ENCODE data around the gene PRAMEF33.
"Not testable (repeated sequence)": the region's sequence is repeated elsewhere in the genome, so short reads cannot be mapped to it uniquely, and the experiment has no call there.

DNA sequence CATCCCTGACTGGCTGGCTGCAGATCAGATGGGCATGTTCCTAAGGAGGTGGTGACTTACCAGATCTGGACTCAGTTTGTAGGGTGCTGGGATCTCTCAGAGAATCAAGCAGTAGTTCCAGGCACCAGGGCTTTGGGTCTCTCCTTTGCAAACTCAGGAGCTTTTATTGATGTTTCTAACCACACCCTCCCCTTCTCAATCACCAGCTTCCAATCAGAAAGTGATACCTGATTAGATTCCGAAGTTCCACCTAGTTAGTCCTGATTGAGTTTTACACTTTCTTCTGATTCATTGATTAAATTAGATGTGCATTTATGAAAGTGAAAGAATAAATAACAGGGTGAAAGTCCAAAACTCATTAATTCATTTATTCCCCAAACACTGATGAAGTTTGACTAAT is 18.3 kb upstream of the PRAMEF33 start, which contains the start of gene PRAMEF8:
- TF ChIP-seq ZFP30 (CRISPR knock-in tag; IDR thresholded peaks at IDR 0.05); ZNF70 (CRISPR knock-in tag; IDR thresholded peaks at IDR 0.05); PATZ1 (CRISPR knock-in tag; IDR thresholded peaks at IDR 0.05; ENCODE audit: borderline replicate concordance); TOX (CRISPR knock-in tag; IDR thresholded peaks at IDR 0.05; ENCODE audit: borderline replicate concordance); TSHZ2 (CRISPR knock-in tag; IDR thresholded peaks at IDR 0.05); ARNTL (CRISPR knock-in tag; IDR thresholded peaks at IDR 0.05; ENCODE audit: borderline replicate concordance, low read depth); CREB5 (CRISPR knock-in tag; IDR thresholded peaks at IDR 0.05; ENCODE audit: low read depth); CSDC2 (CRISPR knock-in tag; IDR thresholded peaks at IDR 0.05); ISL1 (CRISPR knock-in tag; IDR thresholded peaks at IDR 0.05); ESRRG (CRISPR knock-in tag; IDR thresholded peaks at IDR 0.05); ZFP3 (CRISPR knock-in tag; IDR thresholded peaks at IDR 0.05): not testable (repeated sequence)

All from SK-N-SH treated with all-trans-retinoic acid at 6 μM for 48 hours (cell line).